IMR-90 (cell line): ENCODE results near the gene PALLD. TPM values are rescaled to one million over a fixed set of nuclear protein-coding genes. Genes with fewer than 3 reads are reported as not detected.

Experiments
- ATAC-seq: fragments of 200-7000 bp; cut with Tn5 transposase; 2 replicates; pipeline ENCODE4 v1.9.1; 2020; ENCODE audit warnings: low read depth, mild to moderate bottlenecking, moderate library complexity
- BruUV-seq: library from RNA; stranded (reverse); fragments of 400-500 nt; replicated peaks from 2 replicates; lab custom pipeline; 2021; lab: Mats Ljungman, UMichigan
- CTCF ChIA-PET: fragments of 300-600 bp; formaldehyde crosslinking; extraction: SDS; loops from one replicate; lab custom pipeline; 2021; ENCODE audit warnings: antibody characterized with exemption; lab: Yijun Ruan, JAX
- POLR2A ChIA-PET: fragments of 300-600 bp; sonication (Branson Sonifier 250); formaldehyde crosslinking; loops from one replicate; lab custom pipeline; 2022; ENCODE audit warnings: antibody characterized with exemption; ENCODE audit not compliant: unreplicated experiment; lab: Charles Lee
- DNase-seq: peaks from one replicate; pipeline ENCODE4 v3.0.0; 2013
- H2AFZ ChIP-seq: replicated peaks from 2 replicates; pipeline ENCODE3; 2013; ENCODE audit warnings: low read length, mild to moderate bottlenecking; ENCODE audit not compliant: poor library complexity
- H2AK5ac ChIP-seq: 2 replicates; pipeline ENCODE4 v1.6.1; 2013; ENCODE audit warnings: low read depth, low read length, inconsistent platforms
- H2AK9ac ChIP-seq: replicated peaks from 2 replicates; pipeline ENCODE3; 2013; ENCODE audit warnings: mild to moderate bottlenecking, low read depth, low read length, moderate library complexity; ENCODE audit not compliant: poor library complexity
- H2BK120ac ChIP-seq: 2 replicates; pipeline ENCODE4 v1.6.1; 2013; ENCODE audit warnings: low read depth, low read length, inconsistent platforms
- H2BK15ac ChIP-seq: 3 replicates; pipeline ENCODE4 v1.6.1; 2013; ENCODE audit warnings: low read depth, low read length, inconsistent platforms
- H2BK20ac ChIP-seq: 2 replicates; pipeline ENCODE4 v1.6.1; 2013; ENCODE audit warnings: low read depth, mild to moderate bottlenecking, inconsistent platforms, low read length, moderate library complexity
- H2BK5ac ChIP-seq: 2 replicates; pipeline ENCODE4 v1.6.1; 2013; ENCODE audit warnings: mild to moderate bottlenecking, low read depth, low read length, inconsistent platforms; ENCODE audit not compliant: poor library complexity, severe bottlenecking
- H3K14ac ChIP-seq: replicated peaks from 2 replicates; pipeline ENCODE4 v1.6.1; 2013; ENCODE audit warnings: low read depth, low read length, inconsistent platforms
- H3K18ac ChIP-seq: 2 replicates; pipeline ENCODE4 v1.6.1; 2013; ENCODE audit warnings: low read depth, low read length, control low read depth
- H3K23ac ChIP-seq: 2 replicates; pipeline ENCODE4 v1.6.1; 2013; ENCODE audit warnings: low read depth, low read length, inconsistent platforms
- H3K27ac ChIP-seq: 2 replicates; pipeline ENCODE4 v1.5.1; 2013; ENCODE audit warnings: mild to moderate bottlenecking, control low read depth, low read length; ENCODE audit not compliant: insufficient read depth
- H3K27me3 ChIP-seq: 2 replicates; pipeline ENCODE4 v1.6.1; 2013; ENCODE audit warnings: low read length; ENCODE audit not compliant: control insufficient read depth, insufficient read depth
- H3K36me3 ChIP-seq: 2 replicates; pipeline ENCODE4 v1.6.1; 2013; ENCODE audit warnings: low read length, mixed read lengths; ENCODE audit not compliant: control insufficient read depth, insufficient read depth
- H3K4ac ChIP-seq: 2 replicates; pipeline ENCODE4 v1.6.1; 2013; ENCODE audit warnings: low read depth, low read length, inconsistent platforms
- H3K4me1 ChIP-seq: 2 replicates; pipeline ENCODE4 v1.6.1; 2013; ENCODE audit warnings: low read length, mixed read lengths; ENCODE audit not compliant: control insufficient read depth, insufficient read depth
- H3K4me2 ChIP-seq: 2 replicates; pipeline ENCODE4 v1.6.1; 2013; ENCODE audit warnings: low read depth, mild to moderate bottlenecking, control low read depth, low read length, moderate library complexity
- H3K4me3 ChIP-seq: 2 replicates; pipeline ENCODE4 v1.5.1; 2013; ENCODE audit warnings: low read depth, mild to moderate bottlenecking, control low read depth, low read length, moderate library complexity; ENCODE audit not compliant: insufficient read depth
- H3K56ac ChIP-seq: 2 replicates; pipeline ENCODE4 v1.6.1; 2013; ENCODE audit warnings: low read length, inconsistent platforms; ENCODE audit not compliant: insufficient read depth; ENCODE audit errors: extremely low read depth
- H3K79me1 ChIP-seq, 2 experiments: 2 replicates each; pipeline ENCODE4 v1.6.1; 2013; ENCODE audit warnings: low read length in 2 of 2, inconsistent platforms in 1 of 2, low read depth in 1 of 2
- H3K9ac ChIP-seq: 2 replicates; pipeline ENCODE4 v1.6.1; 2013; ENCODE audit warnings: low read depth, low read length, control low read depth
- H3K9me1 ChIP-seq: 2 replicates; pipeline ENCODE4 v1.6.1; 2013; ENCODE audit warnings: low read length, inconsistent platforms; ENCODE audit not compliant: insufficient read depth
- H3K9me3 ChIP-seq: 2 replicates; pipeline ENCODE4 v1.6.1; 2013; ENCODE audit warnings: low read length; ENCODE audit not compliant: control insufficient read depth, insufficient read depth
- H4K20me1 ChIP-seq: 2 replicates; pipeline ENCODE4 v1.6.1; 2013; ENCODE audit warnings: low read length, inconsistent platforms; ENCODE audit not compliant: insufficient read depth
- H4K5ac ChIP-seq: 2 replicates; pipeline ENCODE4 v1.6.1; 2013; ENCODE audit warnings: mild to moderate bottlenecking, low read depth, low read length, control low read depth
- H4K8ac ChIP-seq, 2 experiments: 2 replicates each; pipeline ENCODE4 v1.6.1; 2013; ENCODE audit warnings: low read depth in 2 of 2, low read length in 2 of 2, control low read depth in 1 of 2, inconsistent platforms in 1 of 2
- H4K91ac ChIP-seq: 2 replicates; pipeline ENCODE4 v1.6.1; 2013; ENCODE audit warnings: low read depth, low read length, inconsistent platforms; ENCODE audit not compliant: insufficient read depth
- CEBPB ChIP-seq: IDR thresholded peaks from 2 replicates; pipeline ENCODE4 v1.6.1; 2012; ENCODE audit warnings: low read depth, low read length, improper control_type of control experiment
- CHD1 ChIP-seq: IDR thresholded peaks from 2 replicates; pipeline ENCODE4 v1.6.1; 2012; ENCODE audit warnings: low read depth, low read length, improper control_type of control experiment
- FOS ChIP-seq: fragments of 150-350 bp; IDR thresholded peaks from 2 replicates; pipeline ENCODE4 v1.6.1; 2016; ENCODE audit warnings: low read depth, low read length
- MXI1 ChIP-seq: IDR thresholded peaks from 2 replicates; pipeline ENCODE4 v1.6.1; 2012; ENCODE audit warnings: low read depth, mild to moderate bottlenecking, low read length, moderate library complexity, borderline replicate concordance
- POLR2A ChIP-seq: IDR thresholded peaks from 2 replicates; pipeline ENCODE4 v1.6.1; 2012; ENCODE audit warnings: mild to moderate bottlenecking, low read depth, low read length
- RCOR1 ChIP-seq: IDR thresholded peaks from 2 replicates; pipeline ENCODE4 v1.6.1; 2012; ENCODE audit warnings: mild to moderate bottlenecking, low read length, improper control_type of control experiment; ENCODE audit not compliant: insufficient replicate concordance
- SMC3 ChIP-seq: fragments of 150-350 bp; IDR thresholded peaks from 2 replicates; pipeline ENCODE4 v1.6.1; 2016; ENCODE audit warnings: low read depth, mild to moderate bottlenecking, antibody characterized with exemption, low read length, moderate library complexity
- USF2 ChIP-seq: fragments of 150-350 bp; IDR thresholded peaks from 2 replicates; pipeline ENCODE4 v1.6.1; 2017; ENCODE audit warnings: mild to moderate bottlenecking, antibody characterized with exemption, low read length, low read depth
- dilution Hi-C: fragments of 300-500 bp; cut with HindIII; formaldehyde crosslinking; loops from one replicate; pipeline ENCODE4 v1.14.3; 2018; ENCODE audit warnings: low sequenced_read_pairs; ENCODE audit not compliant: unreplicated experiment
- in situ Hi-C: fragments of 300-500 bp; cut with MboI; formaldehyde crosslinking; loops from 3 replicates; pipeline ENCODE4 v1.14.3; 2019; ENCODE audit warnings: low sequenced_read_pairs, inconsistent platforms, mixed read lengths
- intact Hi-C: fragments of 100-400 bp; cut with micrococcal nuclease; formaldehyde crosslinking; loops from 2 replicates; pipeline ENCODE4 v1.10.0; 2022
- polyA plus RNA-seq, 3 experiments: library from polyadenylated mRNA; depleted of rRNA; stranded (reverse); fragments of >200 nt; gene quantifications; 2 replicates each; pipeline ENCODE4 v1.2.3, GENCODE V29; 2012; ENCODE audit warnings: low replicate concordance in 1 of 3
- total RNA-seq: library from RNA; depleted of rRNA; stranded (reverse); fragments of >200 nt; gene quantifications from 2 replicates; pipeline ENCODE4 v1.2.3, GENCODE V29; 2012

Gene PALLD
- total and polyA plus RNA-seq, 2 of the 4 experiments (the other 2 are of a cell fraction): 91.0 to 91.9 TPM

DNA sequence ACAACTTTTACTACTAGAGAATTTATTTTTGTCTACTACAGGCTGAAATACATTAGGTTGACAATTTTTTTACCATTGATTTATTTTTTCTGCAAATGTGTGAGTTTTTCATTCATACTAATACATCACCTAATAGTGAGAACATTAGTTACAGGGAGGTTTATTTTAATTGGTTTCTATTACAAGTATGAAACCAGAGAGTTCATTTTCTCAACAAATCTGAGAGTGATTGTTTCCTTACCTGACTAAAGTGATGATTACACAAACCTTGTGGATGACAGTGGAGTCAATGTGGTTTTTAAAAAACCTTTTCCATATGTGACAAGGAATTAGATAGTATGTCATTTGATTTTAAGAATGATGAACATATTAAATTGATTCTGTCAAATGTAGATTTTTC lies 227.4 kb downstream of the PALLD start:
- Histone ChIP-seq H2AK5ac (no peak overlapping the region), H3K9me3 (no peaks in the 10 kb centered on the region), H4K5ac (no peak overlapping the region), H3K4me3 (no peak overlapping the region), H3K27ac (no peak overlapping the region), H4K20me1 (no peaks in the 10 kb centered on the region), H3K18ac (no peak overlapping the region), H3K23ac (no peak overlapping the region), H2AK9ac (no peak overlapping the region), H3K4me1 (peaks cover 15% of the 10 kb centered on the region), H3K4ac (no peak overlapping the region), H3K79me1 (no peaks in the 10 kb centered on the region), H3K27me3 (no peaks in the 10 kb centered on the region), H2BK15ac (no peak overlapping the region), H2BK5ac (peak overlapping the region; percentile 61), H3K36me3 (no peaks in the 10 kb centered on the region), H3K9ac (no peak overlapping the region), H3K14ac (no peak overlapping the region), H2BK120ac (no peak overlapping the region), H4K8ac (no peak overlapping the region), H3K4me2 (no peak overlapping the region), H3K9me1 (peaks cover 10% of the 10 kb centered on the region; the same call in 1 of the 2 replicates), H2AFZ (no peak overlapping the region), H2BK20ac (no peak overlapping the region), H4K91ac (no peak overlapping the region), H3K56ac (no peak overlapping the region)
- in situ Hi-C loops (no loop called here), intact Hi-C loops (no loop called here), dilution Hi-C loops (no loop called here)
- ChIA-PET CTCF (interaction anchor here (0.6 kb wide), 1 partner anchor 240 kb away, joined by 3 read pairs; no protein-coding TSS in a partner anchor), POLR2A (interaction anchor here (0.6 kb wide), 1 partner anchor 195 kb away, joined by 14 read pairs; no protein-coding TSS in a partner anchor)
- ATAC-seq (no peak), DNase-seq (no peak)
- TF ChIP-seq FOS: no peak
- TF ChIP-seq POLR2A: no peak
- TF ChIP-seq CEBPB: no peak
- TF ChIP-seq RCOR1: no peak
- no peak for TF ChIP-seq SMC3
- no peak for TF ChIP-seq USF2
- no peak for TF ChIP-seq CHD1
- no peak for TF ChIP-seq MXI1
- BruUV-seq: no TSS peak
